ENCODE data around the gene ULK2. TPM values are rescaled to one million over a fixed set of nuclear protein-coding genes. Genes with fewer than 3 reads are reported as not detected.

ULK2 gene
- total RNA-seq, 1 experiment from 2014 or later, result 5.1 TPM

GRCh38 chr17:19770985-19771735, 96.6 kb downstream of the ULK2 start:
- H3K27me3 Mint-ChIP-seq (ENCODE audit: low read depth), result no peaks in the 10 kb centered on the region

GRCh38 chr17:19769946-19770652, 97.6 kb downstream of the ULK2 start:
- DNase-seq (ENCODE audit: low spot score) (no peak), ATAC-seq (no peak)
- ChIA-PET CTCF (interaction anchor here (1.1 to 2.4 kb wide), 2 partner anchors 8 to 407 kb away, joined by 6 to 7 read pairs; no protein-coding TSS in a partner anchor), POLR2A (no interaction called here)
- TF ChIP-seq, protein P1, sequence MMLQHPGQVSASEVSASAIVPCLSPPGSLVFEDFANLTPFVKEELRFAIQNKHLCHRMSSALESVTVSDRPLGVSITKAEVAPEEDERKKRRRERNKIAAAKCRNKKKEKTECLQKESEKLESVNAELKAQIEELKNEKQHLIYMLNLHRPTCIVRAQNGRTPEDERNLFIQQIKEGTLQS (CRISPR knock-in tag; conservative IDR thresholded peaks at IDR 0.05), result no peak
- TF ChIP-seq CREM (CRISPR knock-in tag; IDR thresholded peaks at IDR 0.05), result no peak
- no peak for TF ChIP-seq SMAD3 (CRISPR knock-in tag; IDR thresholded peaks at IDR 0.05; ENCODE audit: borderline replicate concordance)
- TF ChIP-seq ZNF121 (CRISPR knock-in tag; IDR thresholded peaks at IDR 0.05), result no peak
- TF ChIP-seq TEAD4 (CRISPR knock-in tag; IDR thresholded peaks at IDR 0.05), result no peak
- TF ChIP-seq ATF6 (CRISPR knock-in tag; IDR thresholded peaks at IDR 0.05), result no peak
- TF ChIP-seq ZNF671 (CRISPR knock-in tag; IDR thresholded peaks at IDR 0.05), result no peak
- TF ChIP-seq PREB (CRISPR knock-in tag; IDR thresholded peaks at IDR 0.05; ENCODE audit: borderline replicate concordance), result no peak
- no peak for TF ChIP-seq GRHL2 (CRISPR knock-in tag; IDR thresholded peaks at IDR 0.05; ENCODE audit: insufficient replicate concordance, severe bottlenecking)
- Mint-ChIP-seq H3K27ac (no peak overlapping the region), H3K4me3 (no peak overlapping the region), H3K9me3 (no peaks in the 10 kb centered on the region), H3K36me3 (no peaks in the 10 kb centered on the region), H3K27me3 (ENCODE audit: low read depth) (no peaks in the 10 kb centered on the region), H3K4me1 (no peaks in the 10 kb centered on the region)

More at GRCh38 chr17:19770985-19771735, 96.6 kb downstream of the ULK2 start:
- Mint-ChIP-seq H3K4me1 (no peaks in the 10 kb centered on the region), H3K27ac (no peak overlapping the region), H3K4me3 (no peak overlapping the region), H3K36me3 (no peaks in the 10 kb centered on the region), H3K9me3 (no peaks in the 10 kb centered on the region)
- TF ChIP-seq ZNF263 (CRISPR knock-in tag; IDR thresholded peaks at IDR 0.05; ENCODE audit: low read depth) (no peak), ZNF423 (CRISPR knock-in tag; IDR thresholded peaks at IDR 0.05) (no peak)
- DNase-seq (ENCODE audit: low spot score) (no peak), ATAC-seq (no peak)
- POLR2A ChIA-PET, result no interaction called here
- CTCF ChIA-PET, result interaction anchor here (0.6 to 2.4 kb wide), 6 partner anchors 8 to 408 kb away, joined by 3 to 15 read pairs (median 6); partner anchors contain the start of gene ALDH3A2

DNA sequence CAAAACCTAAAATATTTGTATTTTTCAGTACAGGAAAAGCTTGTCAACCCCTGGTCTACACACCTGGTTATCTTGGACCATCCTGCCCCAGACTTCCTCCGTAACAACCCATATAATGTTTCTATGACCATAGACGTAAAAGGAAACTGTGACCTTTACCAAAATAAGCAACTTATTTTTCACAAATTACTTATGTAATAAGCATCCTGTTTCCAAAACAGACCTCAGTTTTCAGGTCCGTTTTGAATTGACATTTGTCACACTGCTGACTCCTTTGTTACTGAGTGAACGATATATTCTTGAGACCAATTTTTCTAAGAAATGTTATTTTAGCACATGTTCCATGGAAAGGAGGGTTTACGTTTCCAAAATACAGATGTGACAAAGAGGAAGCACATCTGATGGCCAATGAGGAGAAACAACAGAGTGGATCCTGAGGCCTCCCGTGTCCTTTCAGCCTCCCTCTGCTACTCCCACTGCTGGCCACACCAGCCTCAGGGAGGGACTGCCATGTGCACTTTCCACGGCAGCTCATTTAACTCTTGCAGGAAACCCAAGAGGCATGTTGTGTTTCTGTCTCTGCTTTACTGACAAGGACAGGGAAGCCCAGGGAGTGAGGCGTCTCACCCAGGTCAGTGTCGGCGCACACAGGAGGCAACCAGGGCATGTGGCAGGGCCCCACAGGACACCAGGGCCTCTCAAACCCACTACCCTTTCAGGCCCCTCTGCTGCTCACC, 99.5 kb downstream of the ULK2 start:
- Mint-ChIP-seq H3K9me3 (no peaks in the 10 kb centered on the region), H3K27ac (no peak overlapping the region), H3K36me3 (no peaks in the 10 kb centered on the region), H3K27me3 (ENCODE audit: low read depth) (no peaks in the 10 kb centered on the region), H3K4me1 (no peaks in the 10 kb centered on the region), H3K4me3 (no peak overlapping the region)
- ChIA-PET CTCF (interaction anchor here (2.3 kb wide), 1 partner anchor 13 kb away, joined by 16 read pairs; no protein-coding TSS in a partner anchor), POLR2A (interaction anchor here (0.6 kb wide), 1 partner anchor 234 kb away, joined by 3 read pairs; the partner anchor contains the start of gene SLC47A1)
- no peak for TF ChIP-seq IRF2 (CRISPR knock-in tag; IDR thresholded peaks at IDR 0.05; ENCODE audit: borderline replicate concordance, low read depth)
- TF ChIP-seq EMX1 (CRISPR knock-in tag; IDR thresholded peaks at IDR 0.05), result no peak
- TF ChIP-seq, protein P2, sequence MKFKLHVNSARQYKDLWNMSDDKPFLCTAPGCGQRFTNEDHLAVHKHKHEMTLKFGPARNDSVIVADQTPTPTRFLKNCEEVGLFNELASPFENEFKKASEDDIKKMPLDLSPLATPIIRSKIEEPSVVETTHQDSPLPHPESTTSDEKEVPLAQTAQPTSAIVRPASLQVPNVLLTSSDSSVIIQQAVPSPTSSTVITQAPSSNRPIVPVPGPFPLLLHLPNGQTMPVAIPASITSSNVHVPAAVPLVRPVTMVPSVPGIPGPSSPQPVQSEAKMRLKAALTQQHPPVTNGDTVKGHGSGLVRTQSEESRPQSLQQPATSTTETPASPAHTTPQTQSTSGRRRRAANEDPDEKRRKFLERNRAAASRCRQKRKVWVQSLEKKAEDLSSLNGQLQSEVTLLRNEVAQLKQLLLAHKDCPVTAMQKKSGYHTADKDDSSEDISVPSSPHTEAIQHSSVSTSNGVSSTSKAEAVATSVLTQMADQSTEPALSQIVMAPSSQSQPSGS (CRISPR knock-in tag; IDR thresholded peaks at IDR 0.05; ENCODE audit: borderline replicate concordance, low read depth), result no peak
- TF ChIP-seq, protein P3, sequence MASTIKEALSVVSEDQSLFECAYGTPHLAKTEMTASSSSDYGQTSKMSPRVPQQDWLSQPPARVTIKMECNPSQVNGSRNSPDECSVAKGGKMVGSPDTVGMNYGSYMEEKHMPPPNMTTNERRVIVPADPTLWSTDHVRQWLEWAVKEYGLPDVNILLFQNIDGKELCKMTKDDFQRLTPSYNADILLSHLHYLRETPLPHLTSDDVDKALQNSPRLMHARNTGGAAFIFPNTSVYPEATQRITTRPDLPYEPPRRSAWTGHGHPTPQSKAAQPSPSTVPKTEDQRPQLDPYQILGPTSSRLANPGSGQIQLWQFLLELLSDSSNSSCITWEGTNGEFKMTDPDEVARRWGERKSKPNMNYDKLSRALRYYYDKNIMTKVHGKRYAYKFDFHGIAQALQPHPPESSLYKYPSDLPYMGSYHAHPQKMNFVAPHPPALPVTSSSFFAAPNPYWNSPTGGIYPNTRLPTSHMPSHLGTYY (CRISPR knock-in tag; IDR thresholded peaks at IDR 0.05), result no peak
- no peak for TF ChIP-seq KAT7 (CRISPR knock-in tag; IDR thresholded peaks at IDR 0.05; ENCODE audit: borderline replicate concordance)
- TF ChIP-seq PRDM15 (CRISPR knock-in tag; IDR thresholded peaks at IDR 0.05), result no peak
- TF ChIP-seq SMAD3 (CRISPR knock-in tag; IDR thresholded peaks at IDR 0.05; ENCODE audit: borderline replicate concordance), result no peak
- DNase-seq (ENCODE audit: low spot score) (no peak), ATAC-seq (no peak)
